NB4 (cell line): ENCODE results near the gene TMEM221.

Experiments
- POLR2A ChIP-seq: IDR thresholded peaks from 2 replicates; pipeline ENCODE4 v1.6.1; 2011; ENCODE audit warnings: mild to moderate bottlenecking; ENCODE audit not compliant: insufficient read length; ENCODE audit errors: extremely low read depth
- TF ChIP-seq, protein P1 (sequence below): IDR thresholded peaks from one replicate; pipeline ENCODE4 v1.5.1; 2012; ENCODE audit warnings: low read depth, low read length

DNA sequence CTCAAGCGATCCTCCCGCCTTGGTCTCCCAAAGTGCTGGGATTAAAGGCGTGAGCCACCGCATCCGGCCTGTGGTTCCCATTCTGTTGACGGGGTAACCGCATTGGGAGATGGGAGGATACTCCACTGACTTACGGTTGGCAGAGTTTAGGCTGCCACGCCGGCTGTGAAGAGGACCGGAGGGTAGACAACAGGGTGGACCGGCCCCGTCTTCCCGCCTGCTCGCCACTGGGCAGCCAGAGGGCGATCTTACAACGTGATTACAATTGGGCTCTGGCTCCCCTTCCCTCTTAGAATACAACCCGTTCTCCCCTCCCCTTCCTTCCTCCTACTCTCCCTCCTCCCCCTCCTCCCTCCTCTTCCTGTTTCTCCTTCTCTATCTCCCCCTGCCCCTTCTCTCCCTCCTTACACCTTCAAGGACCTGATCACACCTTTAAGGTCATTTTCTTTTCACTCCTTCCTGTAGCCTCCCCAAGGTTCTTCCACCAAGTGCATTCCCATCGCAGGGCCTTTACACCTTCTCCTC, 53.5 kb downstream of the TMEM221 start:
- TF ChIP-seq, protein P1, sequence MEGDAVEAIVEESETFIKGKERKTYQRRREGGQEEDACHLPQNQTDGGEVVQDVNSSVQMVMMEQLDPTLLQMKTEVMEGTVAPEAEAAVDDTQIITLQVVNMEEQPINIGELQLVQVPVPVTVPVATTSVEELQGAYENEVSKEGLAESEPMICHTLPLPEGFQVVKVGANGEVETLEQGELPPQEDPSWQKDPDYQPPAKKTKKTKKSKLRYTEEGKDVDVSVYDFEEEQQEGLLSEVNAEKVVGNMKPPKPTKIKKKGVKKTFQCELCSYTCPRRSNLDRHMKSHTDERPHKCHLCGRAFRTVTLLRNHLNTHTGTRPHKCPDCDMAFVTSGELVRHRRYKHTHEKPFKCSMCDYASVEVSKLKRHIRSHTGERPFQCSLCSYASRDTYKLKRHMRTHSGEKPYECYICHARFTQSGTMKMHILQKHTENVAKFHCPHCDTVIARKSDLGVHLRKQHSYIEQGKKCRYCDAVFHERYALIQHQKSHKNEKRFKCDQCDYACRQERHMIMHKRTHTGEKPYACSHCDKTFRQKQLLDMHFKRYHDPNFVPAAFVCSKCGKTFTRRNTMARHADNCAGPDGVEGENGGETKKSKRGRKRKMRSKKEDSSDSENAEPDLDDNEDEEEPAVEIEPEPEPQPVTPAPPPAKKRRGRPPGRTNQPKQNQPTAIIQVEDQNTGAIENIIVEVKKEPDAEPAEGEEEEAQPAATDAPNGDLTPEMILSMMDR = peak; percentile 67
- no peak for TF ChIP-seq POLR2A
